Measurements from ENCODE around the gene PRAC1.

The PRAC1 gene

GRCh38 chr17:48747445-48748363 lies 25.4 kb upstream of the PRAC1 start:
- DNase-seq (ENCODE audit: low spot score) = no peak

- no peak for DNase-seq (ENCODE audit: low spot score)
These were observed 24.7 kb upstream of the PRAC1 start for GRCh38 chr17:48746916-48747444.

- DNase-seq (ENCODE audit: low spot score) = no peak
These were observed 23.3 kb upstream of the PRAC1 start for GRCh38 chr17:48745381-48746275.

DNA sequence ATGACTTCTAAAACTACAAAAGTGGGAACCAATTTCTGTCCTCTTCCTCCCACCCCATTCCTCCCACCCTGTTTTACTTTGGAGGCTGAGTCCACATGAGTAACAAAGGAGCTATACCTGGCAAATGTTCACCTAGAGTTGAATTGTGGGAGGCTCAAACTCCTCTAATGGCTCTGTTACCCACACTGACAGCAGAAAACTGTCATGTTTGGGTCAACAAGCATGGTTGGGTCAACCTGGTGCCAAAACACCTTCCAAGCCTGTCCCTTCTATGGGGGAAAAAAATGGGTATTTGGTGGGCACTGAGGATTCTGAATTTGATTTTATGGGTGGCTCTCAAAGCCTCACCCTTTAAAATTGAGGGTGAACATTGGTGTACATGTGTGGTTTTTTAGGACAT lies 18.2 kb upstream of the PRAC1 start:
- no peak for DNase-seq (ENCODE audit: low spot score)

DNA sequence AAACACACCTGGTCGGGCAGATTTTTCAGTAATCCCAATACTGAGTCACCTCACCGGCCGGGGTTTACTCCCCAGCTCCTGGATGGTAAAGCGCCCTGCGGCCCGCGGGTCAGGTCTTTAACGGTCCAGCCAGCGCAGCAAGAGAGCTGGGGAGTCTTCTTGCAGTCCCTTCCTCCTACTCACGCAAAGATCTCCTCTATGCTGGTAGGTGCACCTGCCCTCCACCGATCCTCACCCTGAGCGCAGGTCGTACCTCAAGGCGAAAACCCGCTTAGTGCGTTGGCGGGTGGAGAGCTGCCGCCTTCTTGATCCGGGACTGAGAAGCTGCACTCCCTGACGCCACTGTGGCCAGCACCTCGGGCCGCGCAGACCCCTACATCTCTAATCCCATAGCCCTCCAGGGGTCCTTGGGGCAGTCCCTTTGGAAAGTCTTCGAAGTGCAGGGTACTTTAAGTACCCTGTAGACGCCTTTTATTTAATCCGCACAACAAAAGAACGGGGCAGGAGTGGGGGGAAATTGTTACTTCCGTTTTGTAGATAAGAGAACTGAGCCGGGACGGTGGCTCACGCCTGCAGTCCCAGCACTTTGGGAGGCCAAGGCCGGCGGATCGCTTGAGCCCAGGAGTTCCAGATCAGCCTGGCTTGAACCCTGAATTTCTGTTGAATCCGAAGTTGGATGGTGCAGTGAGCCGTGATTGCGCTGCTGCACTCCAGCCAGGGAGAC lies 16.6 kb upstream of the PRAC1 start:
- DNase-seq (ENCODE audit: low spot score) = no peak

DNA sequence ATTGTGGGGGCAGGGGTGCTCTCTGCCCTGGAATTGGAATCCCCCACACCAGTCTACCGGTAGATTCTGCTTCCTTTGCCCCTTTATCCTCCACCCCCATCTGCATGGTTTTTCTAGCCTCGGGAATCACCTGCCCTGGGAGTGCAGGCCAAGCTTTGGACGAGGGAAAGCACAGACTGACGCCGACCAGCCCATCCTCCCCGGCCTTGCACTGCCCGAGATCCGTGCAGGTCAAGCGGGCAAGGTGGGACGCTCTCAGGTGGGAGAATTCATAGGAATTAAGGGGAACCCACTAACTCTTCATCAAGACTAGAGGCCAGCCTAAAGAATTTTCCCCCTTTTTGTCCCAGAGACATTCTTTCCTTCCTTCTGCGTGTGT lies 16.1 kb upstream of the PRAC1 start:
- no peak for DNase-seq (ENCODE audit: low spot score)

- DNase-seq (ENCODE audit: low spot score) = no peak
These were observed 15.2 kb upstream of the PRAC1 start for GRCh38 chr17:48737330-48738043.

DNA sequence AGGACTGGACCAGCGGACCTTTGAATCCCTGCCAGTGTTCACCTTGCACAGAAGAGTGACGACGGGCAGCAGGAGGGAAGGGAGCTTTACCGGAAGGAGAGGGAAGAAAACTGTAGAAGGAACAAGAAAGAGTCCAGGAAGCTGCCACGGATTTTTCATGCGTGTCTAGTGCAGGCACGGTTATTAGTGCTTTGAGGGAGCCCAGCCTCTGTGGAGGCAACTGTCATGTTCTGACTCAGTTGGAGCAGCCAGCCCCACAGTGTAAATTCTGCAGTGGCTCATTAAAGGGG lies 12.7 kb upstream of the PRAC1 start:
- no peak for DNase-seq (ENCODE audit: low spot score)

DNA sequence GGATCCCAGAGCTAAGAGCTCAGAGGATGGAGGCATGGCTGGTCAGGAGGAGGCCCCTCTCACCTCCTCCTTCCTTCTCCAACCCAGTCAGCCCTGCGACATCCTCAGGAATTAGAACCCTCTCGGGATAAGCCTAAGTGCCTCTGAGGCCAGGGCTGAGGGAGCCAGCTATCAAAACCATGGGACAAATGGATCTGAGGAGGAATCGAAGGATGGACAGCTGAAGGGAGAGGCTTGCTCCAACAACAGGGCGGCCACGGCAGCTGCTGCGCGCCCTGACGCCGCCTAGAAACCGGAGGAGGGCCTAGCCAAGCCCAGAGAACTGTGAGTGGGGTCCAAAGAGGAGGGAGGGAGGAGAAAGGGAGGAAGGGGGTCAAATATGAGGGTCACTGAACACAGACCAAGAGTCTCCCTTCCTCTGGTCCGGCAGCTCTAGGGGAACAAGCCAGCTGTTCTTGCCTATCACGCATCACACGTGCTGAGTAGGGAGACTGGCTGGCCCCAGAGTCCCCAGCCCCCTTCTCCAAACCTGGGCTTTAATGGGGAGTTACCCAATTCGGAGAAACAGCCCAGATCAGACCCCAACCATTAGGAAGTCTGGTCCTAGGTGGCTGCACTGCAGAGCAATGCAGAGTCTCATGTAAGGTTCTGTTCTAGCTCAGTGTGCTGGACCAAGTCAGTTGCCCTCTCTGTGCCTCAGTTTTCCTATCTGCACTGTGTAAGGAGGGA lies 12.2 kb upstream of the PRAC1 start:
- no peak for DNase-seq (ENCODE audit: low spot score)

- no peak for DNase-seq (ENCODE audit: low spot score)
These were observed 11.5 kb upstream of the PRAC1 start for GRCh38 chr17:48733632-48734328.

- no peak for DNase-seq (ENCODE audit: low spot score)
These were observed 10.6 kb upstream of the PRAC1 start for GRCh38 chr17:48732688-48733629.

DNA sequence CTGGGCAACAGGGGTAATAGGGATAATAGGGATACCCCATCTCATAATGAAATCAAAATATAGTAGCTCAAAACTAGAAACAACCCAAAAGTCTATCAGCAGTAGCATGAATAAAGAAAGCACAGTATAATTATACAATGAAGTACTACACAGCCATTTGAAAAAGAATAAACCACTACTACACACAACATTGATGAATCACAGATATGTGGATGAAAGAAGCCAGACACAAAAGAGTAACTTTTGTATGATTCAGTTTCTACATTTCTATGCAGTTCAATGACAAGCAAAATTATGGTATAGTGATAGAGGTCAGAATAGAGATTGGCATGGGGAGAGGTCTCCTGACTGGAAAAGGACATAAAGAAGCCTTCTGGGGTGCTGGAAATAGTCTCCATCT lies 9.0 kb upstream of the PRAC1 start:
- DNase-seq (ENCODE audit: low spot score) = no peak

DNA sequence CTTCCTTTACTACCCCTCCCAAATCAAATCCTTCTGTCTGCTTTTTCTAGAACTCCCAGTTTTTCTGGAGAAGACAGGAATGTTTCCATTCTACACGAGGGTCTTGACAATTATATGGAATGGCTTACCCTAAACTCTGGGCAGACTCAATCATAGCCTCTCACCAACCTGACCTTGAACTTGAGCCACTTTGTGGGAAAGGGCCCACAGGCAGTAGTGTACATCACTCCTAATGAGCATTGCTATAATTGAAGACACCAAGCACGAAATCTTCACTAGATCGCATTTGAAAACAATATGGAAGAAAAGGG lies 7.9 kb upstream of the PRAC1 start:
- DNase-seq (ENCODE audit: low spot score) = no peak

GRCh38 chr17:48729335-48730239 lies 7.3 kb upstream of the PRAC1 start:
- DNase-seq (ENCODE audit: low spot score) = no peak

GRCh38 chr17:48728232-48729231 lies 6.2 kb upstream of the PRAC1 start, which contains the start of gene HOXB13:
Gene HOXB13, minus strand, starts transcription at chr17:48728750. Its CDS starts 157 bp downstream, at chr17:48728593.
- DNase-seq (ENCODE audit: low spot score) = no peak

DNA sequence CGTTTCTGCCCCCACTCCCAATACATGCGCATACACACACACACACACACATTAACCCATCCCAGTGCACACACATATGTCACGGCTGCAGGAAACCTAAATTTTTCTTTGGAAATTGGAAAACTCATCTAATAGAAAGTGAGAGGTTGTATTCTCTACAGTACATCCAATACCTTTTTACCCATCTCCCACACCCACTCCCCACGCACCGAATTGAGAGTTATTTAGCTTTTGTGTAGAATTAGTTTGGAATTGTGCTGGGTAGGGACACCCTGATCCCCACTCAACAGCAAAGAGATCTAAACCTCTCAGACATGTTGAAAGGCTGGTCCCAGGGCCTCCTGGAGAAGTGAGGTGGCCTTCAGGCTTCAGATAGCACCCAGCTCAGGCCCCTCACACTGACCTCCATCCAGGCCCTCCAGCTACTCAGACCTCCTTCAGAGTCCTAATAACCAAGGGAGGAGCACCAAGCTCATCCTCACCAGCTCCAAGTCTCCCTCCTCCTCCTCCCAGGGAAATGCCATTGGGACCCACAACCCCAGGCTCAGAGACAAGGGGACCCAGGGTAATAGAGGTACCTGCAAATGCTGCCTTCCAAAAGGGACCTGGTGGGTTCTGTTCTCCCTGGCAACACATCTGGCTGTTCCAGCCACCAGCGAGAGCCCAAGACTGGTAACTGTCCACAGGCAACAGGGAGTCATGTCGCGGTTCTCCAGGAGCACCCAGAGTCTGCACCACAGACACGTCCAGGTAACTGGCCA lies 5.3 kb upstream of the PRAC1 start:
- no peak for DNase-seq (ENCODE audit: low spot score)

Measured in CD4-positive, alpha-beta T cell treated with Interleukin-6 at 100 ng/mL for 8 hours (primary cell).